ENCODE measurements around the gene OR52I2. TPM values are rescaled to one million over a fixed set of nuclear protein-coding genes. Genes with fewer than 3 reads are reported as not detected.

Gene OR52I2
- total RNA-seq = not detected in 2 replicates

GRCh38 chr11:4581443-4581842 is at the start of gene OR52I2:
TSS of gene OR52I2 (plus strand) at chr11:4581743.

GRCh38 chr11:4544891-4545290 is 36.7 kb upstream of the OR52I2 start, which contains the start of gene OR52M1:
TSS of gene OR52M1 (plus strand) at chr11:4545191. CDS start at chr11:4545191, 0 bp downstream.

DNA sequence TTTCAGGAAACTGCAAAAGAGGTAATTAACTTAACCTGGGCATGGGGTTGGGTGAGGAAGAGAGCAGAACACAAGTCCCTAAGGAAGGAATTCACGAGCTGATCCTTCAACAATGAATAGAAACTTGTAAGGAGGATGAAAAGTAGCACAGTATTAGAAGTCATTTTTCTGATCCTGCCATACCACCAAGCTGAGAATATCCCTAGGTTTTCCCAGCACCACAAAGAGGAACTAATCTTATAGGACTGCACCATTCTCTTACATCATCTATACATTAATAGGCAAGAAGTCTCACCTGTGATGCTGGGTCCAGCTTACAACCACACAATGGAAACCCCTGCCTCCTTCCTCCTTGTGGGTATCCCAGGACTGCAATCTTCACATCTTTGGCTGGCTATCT is 12.2 kb downstream of the OR52I2 start, which contains the start of gene OR52I1:
Gene OR52I1, plus strand, starts transcription at position 301 of the 400 bp plus-strand sequence. Its CDS starts 0 bp downstream, at position 301.

DNA sequence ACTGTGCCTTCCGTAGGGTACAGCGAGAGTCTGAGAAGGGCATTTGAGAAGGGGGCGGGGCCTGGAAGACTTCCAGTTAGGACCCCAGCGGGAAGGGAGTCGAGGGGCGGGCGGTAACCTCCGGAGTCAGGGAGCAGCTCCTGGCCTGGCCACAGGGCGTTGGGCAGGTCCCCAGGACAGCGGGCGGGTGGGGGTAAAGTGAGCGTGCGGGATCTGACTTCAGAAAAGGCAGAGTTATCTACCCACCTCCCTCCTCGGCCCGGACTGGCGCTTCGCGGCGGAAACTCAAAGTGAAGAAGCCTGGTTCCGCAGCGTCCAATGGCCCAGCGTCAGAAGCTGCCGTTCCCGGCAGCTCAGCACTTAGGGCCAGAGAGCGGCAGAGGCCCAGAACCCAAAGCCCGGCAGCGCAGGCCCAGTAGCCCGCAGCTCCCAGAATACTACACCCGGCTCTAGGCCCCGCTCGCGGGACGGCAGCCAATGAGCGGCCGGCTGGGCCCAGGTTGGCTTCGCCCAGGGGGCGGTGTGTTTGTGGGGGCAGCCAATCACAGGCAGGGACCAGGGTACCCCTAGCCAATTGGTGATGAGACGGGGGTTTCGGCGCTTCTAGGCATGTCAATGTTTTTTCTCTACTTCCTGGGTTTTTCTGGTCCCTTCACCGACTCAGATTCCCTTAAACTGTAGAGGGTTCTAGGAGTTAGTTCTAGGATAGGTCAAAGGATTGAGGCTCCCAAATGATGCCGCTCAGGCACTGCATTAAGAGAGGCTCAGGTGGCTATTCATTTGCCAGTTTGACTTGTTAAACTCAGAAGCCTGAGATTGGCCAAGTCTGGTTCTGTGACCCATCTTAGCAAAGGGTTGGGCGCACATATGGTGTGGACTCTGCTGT is 26.5 kb downstream of the OR52I2 start, which contains the start of gene TRIM68:
Gene TRIM68, minus strand, starts transcription at position 451 of the 886 bp plus-strand sequence. CDS start 2,727 bp downstream, outside the sequence.

DNA sequence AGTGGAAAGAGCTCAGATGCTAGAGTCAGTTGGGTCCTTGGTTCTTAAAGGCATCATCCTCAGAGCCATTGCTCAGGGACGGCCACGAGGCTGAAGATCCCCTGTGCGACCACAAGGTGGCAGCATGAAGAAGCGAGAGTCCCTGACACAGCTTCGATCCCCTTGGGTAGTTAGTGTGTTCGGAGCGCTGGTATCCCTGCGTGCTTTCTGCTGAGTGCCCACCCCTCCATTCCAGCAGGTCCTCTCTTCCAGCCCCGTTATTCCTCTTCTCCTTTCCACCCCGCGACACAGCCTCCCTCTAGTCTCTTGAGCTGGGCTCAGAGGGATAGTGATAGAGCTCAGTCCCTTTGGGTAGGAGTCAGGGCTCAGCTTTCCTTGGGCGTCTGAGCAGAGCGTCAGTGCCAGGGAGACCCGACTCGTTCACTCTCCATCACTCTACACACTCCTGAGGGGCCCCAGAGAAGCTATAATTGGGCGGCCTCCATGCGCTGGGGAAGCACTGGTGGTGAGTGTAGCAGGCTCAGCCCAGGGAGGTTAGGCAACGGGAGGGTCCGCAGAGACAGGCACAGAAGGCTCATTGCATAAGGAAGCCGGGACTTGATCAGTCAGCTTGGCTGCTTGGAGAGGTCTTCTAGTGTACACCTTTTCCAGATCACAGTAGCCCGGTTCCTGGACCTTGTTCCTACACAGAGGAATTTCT is 55.6 kb downstream of the OR52I2 start, which contains the start of gene OR51D1:
Gene OR51D1, plus strand, starts transcription at position 516 of the 700 bp plus-strand sequence. CDS start 2,314 bp downstream, outside the sequence.

Other genes starting within 250 kb of the OR52I2 start
- not detected in 2 replicates for gene OR52B4, start 213.4 kb upstream of the OR52I2 start, total RNA-seq
- gene TRIM21, start 188.0 kb upstream of the OR52I2 start, total RNA-seq = 21.2 and 31.8 TPM in 2 replicates
- 0.11 TPM in 1 of 2 replicates, not detected in the other for gene OR52K2, start 132.4 kb upstream of the OR52I2 start, total RNA-seq
- under 0.01 and 0.33 TPM in 2 replicates for gene OR52K1, start 99.1 kb upstream of the OR52I2 start, total RNA-seq
- not detected in 2 replicates for gene OR52M1, start 36.6 kb upstream of the OR52I2 start, total RNA-seq
- not detected in 2 replicates for gene OR52I1, start 12.3 kb downstream of the OR52I2 start, total RNA-seq
- gene TRIM68, start 26.5 kb downstream of the OR52I2 start, total RNA-seq = 13.1 and 16.5 TPM in 2 replicates
- gene OR51D1, start 55.7 kb downstream of the OR52I2 start, total RNA-seq = not detected in 2 replicates
- not detected in 2 replicates for gene OR51E1, start 62.2 kb downstream of the OR52I2 start, total RNA-seq
- not detected in 2 replicates for gene OR51E2, start 116.1 kb downstream of the OR52I2 start, total RNA-seq
- gene MMP26, start 123.0 kb downstream of the OR52I2 start, total RNA-seq = not detected in 2 replicates
- gene OR51F1, start 188.2 kb downstream of the OR52I2 start, total RNA-seq = not detected in 2 replicates
- not detected in 2 replicates for gene OR52R1, start 222.6 kb downstream of the OR52I2 start, total RNA-seq
- not detected in 2 replicates for gene OR51F2, start 239.6 kb downstream of the OR52I2 start, total RNA-seq